NCI-H1048 (cell line): Measurements from ENCODE around the gene BEND7.

Source experiments
- DNase-seq: peaks from one replicate; lab custom pipeline; 2025; lab: John Stamatoyannopoulos, UW

BEND7 gene

DNA sequence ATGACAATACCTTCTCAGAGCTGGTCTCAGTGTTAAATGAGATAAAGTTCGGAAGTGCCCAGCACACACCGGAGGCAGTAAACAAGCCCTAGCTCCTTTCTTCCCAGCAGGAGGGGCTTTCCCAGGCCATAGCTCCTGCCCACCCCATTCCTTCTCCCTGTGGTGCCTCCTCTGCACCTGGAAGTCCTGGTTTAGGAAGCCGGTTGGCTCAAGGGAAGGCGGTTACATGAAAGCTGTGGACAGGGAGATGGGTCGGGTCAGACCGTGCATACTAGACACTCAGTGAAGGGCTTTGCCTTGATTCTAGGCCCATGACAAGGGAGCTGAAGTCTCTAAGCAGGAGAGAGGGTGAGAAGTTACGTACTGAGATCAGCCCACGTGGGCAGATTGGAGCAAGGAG is 8.6 kb downstream of the BEND7 start:
- no peak for DNase-seq

DNA sequence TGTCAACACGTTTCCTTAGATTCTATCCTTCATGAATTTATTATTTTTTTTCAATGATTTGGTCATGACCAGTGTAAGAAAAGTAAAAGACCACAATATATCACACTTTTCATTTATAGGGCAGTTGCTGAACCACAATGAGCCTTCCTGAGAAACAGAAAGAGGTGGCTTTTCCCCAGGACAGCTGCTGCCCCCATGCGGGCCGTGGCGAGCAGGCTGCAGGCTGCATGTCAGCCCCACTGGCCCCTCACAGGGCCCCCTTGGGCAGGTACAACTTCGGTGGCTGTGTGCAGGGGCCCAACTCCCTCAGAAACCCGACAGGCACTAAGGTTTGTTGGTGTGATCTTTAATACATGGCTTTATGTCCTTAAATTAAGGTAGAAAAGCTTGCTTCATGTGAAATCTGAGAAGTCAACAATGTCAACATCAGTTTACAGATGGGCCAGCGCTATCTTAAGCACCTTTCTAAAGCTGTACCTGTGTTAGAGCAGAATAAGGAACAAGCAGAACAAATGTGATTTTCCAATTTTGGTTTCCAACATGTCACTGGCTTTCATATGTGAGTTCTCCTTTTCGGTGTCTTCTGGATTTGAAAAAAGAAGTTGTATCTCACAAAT is 10.6 kb downstream of the BEND7 start:
- no peak for DNase-seq

- DNase-seq = no peak
Measured at GRCh38 chr10:13517675-13518074, 11.1 kb downstream of the BEND7 start.

DNA sequence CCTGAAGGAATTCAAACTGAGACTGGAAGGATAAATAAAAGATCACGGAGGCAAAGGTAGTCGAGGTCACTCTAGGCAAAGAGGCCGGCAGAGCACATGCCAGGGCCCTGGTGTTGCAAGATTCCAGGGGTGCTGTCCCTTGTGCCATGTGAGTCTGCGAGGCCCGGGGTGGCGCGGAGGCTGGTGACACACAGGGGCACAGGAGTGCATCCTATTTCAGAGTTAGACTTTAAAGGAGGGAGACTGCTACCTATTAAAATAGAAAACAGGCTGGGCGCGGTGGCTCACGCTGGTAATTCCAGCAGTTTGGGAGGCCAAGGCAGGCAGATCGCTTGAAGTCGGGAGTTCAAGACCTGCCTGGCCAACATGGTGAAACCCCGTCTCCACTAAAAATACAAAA is 12.6 kb downstream of the BEND7 start:
- DNase-seq = no peak

DNA sequence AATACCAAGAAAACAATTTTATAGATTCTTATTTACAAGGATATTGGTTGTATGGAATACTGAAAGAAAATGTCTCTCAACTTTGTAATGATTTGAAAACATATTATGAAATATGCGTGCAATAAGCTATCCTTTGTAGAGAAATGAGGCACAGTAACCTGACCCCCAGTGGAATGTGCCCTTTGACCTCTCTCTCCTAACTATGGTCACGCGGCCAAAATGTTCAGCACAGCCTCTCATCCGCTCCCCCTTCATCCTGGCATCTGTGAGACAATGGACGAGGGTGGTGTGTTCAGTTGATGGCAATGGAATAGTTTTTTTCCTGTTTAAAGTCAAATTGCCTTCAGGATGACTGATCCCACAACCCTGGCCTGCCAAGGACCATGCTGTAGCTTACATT is 13.3 kb downstream of the BEND7 start:
- no peak for DNase-seq

DNA sequence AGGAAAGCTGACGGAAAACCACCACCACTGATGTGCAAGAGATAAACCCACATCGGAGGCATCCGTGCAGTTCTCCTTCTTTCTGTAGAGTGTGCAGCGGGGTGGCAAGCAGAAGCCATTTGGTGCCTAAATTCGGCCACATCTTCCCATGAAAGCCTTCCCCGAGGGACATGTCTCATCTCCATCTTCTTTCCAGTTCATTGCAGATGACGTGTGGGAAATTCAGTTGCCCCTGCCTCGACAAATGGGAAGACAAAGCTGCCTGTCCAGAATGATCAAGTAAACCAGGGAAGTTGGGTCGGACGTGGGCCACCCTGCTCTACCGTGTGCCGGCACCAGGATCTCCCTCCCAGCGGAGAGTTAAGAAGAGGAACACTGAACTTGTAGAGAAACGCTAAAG is 14.5 kb downstream of the BEND7 start:
- no peak for DNase-seq

DNA sequence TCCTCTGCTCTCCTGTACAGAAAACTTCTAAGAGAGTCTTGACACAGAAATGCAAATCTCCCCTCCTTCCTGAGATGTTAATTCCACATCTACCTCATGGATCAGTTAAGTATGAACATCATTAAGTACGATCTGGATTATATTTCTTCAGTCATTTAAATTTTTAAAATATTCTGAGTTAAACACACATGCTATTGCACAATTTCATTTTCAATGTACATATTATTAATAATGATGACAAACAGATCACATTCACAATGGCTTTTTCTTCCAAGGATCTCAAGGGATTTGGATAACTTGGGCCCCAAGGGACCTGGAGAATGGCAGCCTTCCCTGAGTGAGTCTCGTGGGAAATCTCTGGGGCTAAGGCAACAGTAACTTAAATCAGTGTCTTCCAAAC is 16.2 kb downstream of the BEND7 start:
- DNase-seq = no peak

DNA sequence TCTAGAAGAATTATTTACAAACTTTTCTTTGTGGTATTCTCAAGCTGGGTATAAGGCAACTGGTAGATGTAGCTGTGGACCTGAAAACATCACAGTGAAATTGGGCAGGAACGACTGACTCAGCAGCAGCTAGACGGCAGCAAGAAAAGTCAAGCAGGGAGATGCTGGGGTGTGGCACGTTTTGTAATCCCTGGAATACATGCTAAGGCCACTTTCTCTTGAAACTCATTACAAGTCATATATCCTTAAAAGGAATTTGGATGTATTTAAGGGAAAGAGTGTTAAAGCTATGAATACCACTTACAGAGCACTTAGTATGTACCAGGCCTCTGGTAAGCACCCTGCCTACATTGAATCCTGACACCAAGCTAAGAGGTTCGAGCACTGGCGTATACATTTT is 17.4 kb downstream of the BEND7 start:
- no peak for DNase-seq

- DNase-seq = no peak
Measured at GRCh38 chr10:13505052-13505680, 23.6 kb downstream of the BEND7 start.

DNA sequence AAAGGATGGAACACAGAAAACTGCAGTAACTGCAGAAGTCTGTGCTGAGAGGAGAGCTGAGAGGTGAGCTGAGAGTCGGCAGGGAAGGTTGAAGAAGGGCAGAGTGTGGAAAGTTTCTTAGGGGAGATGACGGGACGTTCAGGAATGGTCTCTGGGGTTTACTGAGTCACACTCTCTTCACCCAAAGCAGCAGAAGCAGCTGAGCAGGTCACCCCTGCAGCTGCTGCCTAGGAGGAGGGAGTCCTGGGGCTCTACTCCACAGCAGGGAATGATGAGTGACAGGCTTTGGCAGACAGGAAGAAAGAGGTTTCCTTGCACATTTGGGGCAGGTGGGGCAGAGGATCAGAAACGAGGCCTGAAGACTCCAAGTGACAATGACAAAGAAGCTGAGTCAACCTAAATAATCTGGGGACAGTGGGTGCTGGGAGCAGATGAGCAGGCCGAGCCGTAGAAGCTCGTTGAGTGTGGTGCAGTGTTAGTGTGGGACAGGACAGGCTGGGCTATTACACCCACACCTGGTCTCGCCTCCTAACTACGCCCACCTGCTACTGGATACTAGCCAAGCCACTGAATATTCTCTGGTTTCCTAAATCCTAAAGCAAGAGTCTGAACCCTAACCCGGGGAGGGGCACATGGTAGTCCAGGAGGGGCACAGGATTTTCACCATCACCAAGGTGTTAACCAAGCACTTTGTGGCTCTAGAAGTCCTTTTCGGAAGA is 24.9 kb downstream of the BEND7 start:
- DNase-seq = no peak

DNA sequence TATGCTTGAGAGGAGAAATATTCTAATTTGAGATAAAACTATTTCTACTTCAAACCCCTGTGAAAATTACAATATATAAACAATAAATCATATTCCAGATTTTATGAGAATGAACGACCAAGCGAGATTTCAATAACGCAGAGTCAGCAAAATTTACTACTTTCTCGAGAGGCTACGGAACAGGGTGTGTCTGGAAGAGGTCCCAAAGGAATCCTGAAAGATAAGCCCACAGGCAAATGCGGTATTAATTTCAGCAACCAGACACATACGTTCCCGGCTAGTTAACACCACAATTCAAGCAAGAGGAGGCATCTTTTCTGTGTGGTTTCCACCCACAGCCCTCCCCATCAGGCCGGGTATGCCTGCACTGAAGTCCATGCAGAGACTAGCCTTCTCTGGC is 26.4 kb downstream of the BEND7 start:
- DNase-seq = no peak

DNA sequence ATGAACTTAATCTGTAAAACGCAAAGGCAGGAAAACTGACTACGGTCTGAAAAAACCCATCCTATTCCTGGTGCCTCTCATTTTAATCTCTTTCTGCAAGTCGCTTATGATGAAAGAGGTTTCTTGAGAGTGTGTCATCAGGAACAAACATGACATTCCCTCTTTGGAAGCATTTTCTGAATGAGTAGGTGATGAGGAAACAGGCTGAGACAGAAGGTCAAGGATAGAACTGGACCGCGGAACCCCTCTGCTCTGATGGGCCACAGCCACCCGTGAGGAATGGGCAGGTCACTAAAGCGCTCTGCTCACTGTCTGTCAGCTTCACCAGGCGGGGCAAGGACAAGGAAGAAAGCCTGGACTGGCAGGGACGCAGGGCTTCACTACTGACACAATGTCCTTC is 28.6 kb downstream of the BEND7 start:
- no peak for DNase-seq

- DNase-seq = no peak
Measured at GRCh38 chr10:13499150-13499549, 29.7 kb downstream of the BEND7 start.

DNA sequence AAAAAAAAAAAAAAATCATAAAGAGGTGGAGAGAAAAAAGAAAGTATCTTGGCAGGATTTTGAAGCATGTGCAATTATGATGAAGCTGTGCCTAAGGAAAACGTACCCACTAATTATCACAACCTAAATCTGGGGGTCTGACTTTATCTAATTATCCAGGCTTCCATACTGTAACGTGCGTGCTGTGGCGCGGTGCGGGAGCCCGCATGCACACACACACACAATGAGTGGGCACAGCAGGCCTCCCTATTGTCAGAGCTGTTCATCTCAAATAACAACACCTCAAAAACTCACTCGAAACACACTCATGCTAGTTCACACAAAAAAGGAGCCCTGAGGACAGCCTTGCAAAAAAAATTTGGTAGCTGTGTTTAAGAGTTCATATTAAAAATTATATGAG is 31.9 kb downstream of the BEND7 start:
- no peak for DNase-seq

DNA sequence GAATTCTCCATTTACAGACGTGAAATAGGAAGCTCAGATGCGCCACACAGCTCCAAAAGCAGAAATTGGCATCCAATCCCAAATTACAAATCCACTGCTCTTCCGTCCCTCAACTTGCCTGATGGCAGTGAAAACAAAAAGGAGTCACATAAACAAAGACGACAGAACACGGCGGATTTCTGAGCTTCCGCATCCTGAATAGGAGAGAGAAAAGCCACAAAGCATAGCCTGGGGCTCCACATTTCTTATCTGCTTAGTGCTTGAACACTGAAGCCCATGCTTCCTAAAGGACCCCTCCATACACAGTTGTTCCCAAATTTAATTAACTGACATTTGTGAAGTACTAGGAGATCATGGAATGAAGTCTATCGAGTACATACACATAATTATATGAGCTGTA is 32.6 kb downstream of the BEND7 start:
- no peak for DNase-seq

DNA sequence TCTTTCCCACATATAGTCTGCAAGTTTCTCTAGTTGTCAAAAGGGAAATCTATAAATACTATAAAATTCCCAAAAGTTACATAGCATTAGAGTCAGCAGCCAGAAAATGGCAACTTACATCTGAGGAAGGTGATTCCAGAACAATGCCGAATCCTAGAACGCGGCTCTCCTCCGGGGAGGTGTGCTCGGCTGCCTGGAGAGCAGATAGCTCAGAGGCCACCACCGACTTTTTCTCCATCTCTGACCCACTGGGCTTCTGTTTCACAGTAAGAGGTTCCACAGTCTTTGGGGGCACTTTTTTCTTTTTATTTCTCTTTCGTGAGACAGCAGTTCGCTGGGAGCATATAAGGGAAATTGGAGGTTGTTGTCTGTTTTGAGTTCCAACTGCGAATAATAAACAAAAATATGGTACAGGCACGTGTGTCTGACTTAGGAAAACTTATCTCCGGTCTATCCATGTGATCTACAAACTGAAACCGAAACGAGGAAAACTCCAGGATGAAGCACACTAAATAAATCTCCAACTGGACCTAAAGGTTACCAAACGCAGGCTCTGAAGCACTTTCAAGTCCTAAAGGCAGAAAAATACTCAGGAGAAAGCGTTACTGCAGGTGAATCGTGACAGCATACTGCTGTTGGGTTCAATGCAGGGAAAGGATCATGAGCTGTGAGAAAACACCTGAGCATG is 36.2 kb downstream of the BEND7 start:
- no peak for DNase-seq

- DNase-seq = no peak
Measured at GRCh38 chr10:13491747-13492360, 37.0 kb downstream of the BEND7 start.

DNA sequence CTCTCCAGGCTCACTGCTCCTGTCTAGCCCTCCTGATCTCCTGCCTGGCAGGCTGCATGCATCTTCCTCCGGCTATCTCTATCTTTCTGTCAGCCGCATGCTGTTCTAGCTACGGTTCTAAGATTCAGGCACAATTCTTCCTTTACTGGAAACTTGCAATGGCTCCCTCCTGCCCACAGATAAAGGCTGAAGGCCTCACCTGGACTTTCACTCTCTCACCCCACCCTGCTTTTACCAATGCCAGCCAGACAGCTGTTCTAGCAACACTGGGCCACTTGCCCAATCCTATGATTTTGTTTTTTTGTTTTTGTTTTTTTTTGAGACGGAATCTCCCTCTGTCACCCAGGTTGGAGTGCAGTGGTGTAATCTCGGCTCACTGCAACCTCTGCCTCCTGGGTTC is 38.3 kb downstream of the BEND7 start:
- DNase-seq = no peak

- no peak for DNase-seq
Measured at GRCh38 chr10:13489035-13489599, 39.7 kb downstream of the BEND7 start.

DNA sequence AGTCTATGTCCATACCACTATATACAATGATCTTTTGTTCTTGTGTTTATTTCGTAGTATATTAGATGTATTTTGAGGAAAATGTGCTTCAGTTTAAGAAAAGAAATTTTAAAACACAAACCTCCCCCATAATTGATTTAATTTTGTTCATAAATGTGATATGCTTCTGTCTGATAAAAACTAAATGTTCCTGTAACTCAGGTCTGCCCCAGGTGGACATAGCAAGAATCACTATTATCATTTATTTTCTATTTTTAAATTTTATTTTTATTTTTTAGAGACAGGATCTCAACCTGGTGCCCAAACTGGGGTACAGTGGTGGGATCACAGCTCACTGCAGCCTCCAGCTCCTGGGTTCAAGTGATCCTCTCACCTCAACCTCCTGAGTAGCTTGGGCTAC is 43.2 kb downstream of the BEND7 start:
- no peak for DNase-seq

DNA sequence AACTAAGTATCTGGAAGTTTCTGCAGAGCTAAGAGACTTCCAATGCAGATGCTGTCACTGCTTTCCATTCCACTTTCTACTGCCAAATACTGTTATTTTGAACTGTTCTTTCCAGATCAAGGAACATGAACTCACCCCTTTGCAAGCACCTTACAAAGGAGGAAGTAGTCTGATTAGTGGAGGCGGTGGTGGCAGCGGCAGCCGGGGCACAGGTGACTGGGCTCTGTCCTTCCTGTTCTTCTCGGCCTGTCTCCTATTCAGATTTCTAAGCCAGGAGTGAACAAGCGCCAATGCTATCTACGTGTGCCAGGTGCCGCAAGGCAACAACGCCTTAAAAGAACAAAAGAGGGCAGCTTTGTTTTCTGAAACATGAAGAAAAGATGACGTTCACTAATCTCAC is 44.9 kb downstream of the BEND7 start:
- DNase-seq = no peak

- no peak for DNase-seq
Measured at GRCh38 chr10:13483073-13483472, 45.7 kb downstream of the BEND7 start.
